Hippocampal formation (tissue), 2 donors: Measurements from ENCODE around the gene MFAP3.
"Not testable (repeated sequence)": the region's sequence is repeated elsewhere in the genome, so short reads cannot be mapped to it uniquely, and the experiment has no call there.

Source experiments
- DNase-seq, 2 donors: peaks; one replicate each; lab custom pipeline; 2025; lab: John Stamatoyannopoulos, UW

MFAP3 gene

DNA sequence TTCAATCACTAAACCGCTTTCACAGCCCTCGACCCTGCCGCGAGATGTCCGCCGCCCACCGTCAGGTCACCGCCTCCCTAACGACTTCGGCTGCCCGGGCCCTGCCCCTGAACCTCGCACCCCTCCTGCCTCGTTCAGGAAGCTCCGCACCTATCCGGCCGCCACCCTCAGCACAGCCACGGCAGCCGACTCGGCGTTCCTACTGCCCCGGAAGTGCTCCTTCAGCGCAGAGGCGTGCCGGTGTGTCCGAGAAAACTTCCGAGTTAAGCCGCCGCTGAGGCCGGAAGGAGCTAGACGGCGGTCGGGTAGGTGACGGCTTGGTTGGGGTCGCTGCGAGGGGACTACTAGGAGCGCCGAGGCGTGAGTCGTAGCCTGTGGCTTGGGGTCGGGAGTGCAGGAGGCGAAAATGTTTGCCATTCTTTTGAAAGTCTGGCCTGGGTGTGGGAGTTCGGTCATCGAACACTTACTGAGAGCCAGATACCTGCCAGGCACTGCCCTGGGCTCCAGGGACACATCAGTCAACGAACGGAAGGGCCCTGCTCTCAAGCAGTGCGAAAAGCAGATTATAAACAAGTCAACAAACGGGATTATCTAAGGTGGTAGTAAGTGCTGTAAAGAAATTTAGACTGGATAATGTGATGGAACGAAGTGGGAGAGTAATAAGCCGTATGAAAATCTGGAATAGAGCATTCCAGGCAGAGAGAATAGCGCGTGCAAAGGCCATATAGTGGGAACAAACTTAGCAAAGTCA lies at the start of gene MFAP3, which contains the start of gene FAM114A2:
TSS of gene MFAP3 (plus strand) at position 261 of the 751 bp plus-strand sequence. CDS start 10,756 bp downstream, outside the sequence.
TSS of gene FAM114A2 (minus strand) at position 204 of the 751 bp plus-strand sequence. CDS start 3,957 bp downstream, outside the sequence.
- peak; percentile 67 to 75 for DNase-seq

DNA sequence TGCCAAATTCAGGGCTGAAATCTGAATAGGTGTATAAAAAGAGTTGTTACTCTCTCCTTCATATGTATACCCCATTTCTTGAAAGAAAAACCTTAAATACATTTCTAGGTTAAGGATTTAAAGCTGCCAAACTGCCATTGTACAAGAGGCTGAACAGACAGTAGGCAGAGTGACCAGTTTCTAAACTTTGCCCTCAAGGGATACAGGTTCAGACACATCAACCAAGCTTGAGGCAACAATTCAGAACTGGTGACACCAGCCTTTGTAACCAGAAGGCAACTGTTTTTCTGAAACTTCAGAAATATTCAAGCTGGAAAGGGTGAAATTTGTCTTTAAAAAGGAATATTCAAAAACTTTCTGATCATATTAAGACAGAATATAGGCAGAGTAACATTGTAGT lies 47.6 kb upstream of the MFAP3 start:
- DNase-seq = no peak

DNA sequence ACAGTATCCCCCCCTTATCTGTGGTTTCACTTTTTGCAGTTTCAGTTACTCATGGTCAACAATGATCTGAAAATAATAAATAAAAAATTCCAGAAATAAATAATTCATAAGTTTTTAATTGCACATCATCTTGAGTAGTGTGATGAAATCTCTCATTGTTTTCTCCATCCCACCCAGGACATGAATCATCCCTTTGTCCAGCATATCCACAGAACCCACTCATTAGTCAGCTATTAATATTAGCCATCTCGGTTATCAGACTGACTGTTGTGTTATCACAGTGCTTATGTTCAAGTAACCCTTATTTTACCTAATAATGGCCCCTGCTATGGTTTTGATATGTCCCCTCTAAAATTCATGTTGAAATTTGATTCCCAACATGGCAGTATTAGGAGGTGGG lies 40.8 kb upstream of the MFAP3 start:
- no peak for DNase-seq

DNA sequence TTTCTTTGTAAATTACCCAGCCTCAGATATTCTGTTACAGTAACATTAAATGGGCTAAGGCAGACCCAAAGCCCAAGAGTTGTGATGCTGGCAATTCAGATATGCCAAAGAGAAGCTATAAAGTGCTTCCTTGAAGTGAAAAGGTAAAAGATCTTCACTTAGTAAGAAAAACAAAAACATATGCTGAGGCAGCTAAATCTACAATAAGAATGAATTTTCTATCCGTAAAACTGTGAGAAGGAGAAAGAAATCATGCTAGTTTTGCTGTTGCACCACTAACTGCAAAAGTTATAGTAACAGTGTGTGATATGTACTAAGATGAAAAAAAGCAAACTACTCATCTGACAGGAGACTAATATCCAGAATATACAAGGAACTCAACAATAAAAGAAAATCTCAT lies 40.0 kb upstream of the MFAP3 start:
- DNase-seq = no peak

DNA sequence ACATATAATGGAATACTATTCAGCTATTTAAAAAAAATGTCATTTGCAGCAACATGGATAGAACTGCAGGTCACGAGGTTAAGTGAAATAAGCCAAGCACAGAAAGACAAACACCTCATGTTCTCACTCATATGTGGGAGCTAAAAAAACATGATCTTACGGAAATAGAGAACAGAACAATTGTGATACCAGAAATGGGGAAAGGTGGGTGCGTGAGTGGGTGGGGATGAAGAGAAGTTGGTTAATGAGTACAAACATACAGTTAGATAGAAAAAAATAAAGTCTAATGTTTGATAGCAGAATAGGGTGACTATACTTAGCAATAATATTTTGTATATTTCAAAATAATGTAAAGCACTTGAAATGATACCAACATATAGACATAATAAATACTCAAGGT lies 38.8 kb upstream of the MFAP3 start:
- DNase-seq = no peak

DNA sequence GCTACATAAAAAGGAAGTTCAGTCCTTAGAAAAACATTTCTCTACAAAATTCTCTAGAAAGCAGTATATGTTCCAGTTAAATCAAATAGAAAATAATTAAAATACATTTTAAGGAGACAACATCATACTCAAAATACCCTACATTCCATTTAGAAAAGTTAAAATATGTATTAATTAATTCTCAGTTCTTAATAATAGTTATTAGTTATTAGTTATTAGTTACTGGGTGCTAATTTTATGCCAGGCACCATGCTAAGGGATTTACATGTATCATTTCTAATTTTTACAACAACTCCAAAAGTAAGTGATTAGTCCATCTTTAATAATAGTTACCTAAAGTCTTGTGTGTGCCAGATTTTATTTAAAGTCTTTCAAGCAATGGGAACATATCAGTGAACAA lies 38.1 kb upstream of the MFAP3 start:
- no peak for DNase-seq

DNA sequence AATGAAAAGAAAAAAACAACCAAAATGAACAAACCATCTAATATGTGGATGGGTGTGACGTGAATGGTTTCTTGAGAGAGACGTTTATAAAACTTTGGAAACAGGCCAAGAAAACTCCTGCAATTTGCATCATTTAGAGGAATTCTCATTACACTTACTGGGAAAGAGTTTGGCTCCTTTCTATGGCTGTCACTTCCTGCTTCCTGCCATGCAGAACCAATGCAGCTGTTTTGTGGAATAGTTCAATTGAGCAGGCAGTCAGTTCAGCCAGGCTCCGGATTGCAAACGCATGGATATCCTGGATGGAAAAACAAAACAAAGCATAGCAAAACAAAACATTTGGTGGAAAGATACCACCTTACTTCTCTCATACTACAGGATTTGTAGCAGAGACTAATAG lies 36.7 kb upstream of the MFAP3 start:
- DNase-seq = no peak

DNA sequence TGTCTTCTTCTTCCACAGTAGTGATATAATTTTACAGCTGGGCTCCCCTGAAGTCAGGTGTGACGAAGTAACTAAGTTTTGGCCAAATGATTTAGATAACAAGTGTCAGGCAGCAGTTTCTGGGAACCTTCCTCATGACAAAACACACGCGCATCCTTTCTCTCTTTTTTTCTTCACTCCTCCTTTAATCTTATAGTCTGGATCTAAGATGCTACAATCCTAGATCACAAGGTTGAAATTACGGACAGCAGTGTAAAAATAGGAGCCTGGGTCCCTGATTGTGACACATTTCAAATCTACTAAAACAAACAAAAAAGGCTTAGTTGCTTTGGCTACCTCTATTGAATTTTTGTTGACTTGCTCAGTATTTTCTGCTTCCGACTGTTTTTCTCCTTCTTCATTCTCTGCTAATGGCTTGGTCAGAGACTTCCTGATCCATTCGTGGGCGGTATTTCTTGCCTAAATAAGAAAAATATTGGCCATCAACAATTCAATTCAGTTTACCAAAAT lies 36.2 kb upstream of the MFAP3 start:
- no peak for DNase-seq

DNA sequence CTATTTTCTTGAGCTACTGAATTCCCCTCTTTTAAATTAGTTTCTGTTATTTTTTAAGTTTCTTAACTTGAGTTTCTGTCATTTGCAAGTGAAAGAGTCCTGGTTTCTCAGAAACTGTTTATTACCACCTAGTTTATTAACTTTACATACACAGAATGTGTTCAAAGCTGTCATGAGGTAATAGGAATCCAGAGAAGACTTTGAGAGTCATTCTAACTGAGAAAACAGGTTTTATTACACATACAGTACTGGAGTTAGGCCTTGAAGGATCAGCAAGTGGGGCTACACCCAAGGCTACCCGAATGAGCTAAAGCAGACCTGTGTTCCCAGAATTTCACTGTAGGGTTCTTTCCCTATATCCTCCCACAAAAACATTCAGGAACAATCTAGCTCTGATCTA lies 33.1 kb upstream of the MFAP3 start:
- no peak for DNase-seq

DNA sequence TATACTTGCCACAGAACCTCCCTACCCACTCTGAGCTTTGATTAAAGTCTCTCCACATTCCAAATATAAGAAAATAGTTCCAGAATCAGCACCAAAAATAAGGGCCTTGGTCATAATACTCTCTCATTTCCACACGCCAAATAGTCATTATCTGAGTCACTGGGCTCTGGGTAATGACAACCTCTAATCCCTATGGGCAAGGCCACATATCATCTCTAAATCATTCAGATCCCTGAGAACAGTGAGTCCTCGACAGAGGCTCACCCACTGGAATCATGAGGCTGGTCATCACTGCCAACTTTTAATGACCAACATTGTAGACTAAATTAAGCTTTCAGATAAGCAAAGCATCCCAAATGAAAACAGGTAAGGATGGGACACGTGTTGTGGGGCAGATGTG lies 28.1 kb upstream of the MFAP3 start:
- DNase-seq = no peak

DNA sequence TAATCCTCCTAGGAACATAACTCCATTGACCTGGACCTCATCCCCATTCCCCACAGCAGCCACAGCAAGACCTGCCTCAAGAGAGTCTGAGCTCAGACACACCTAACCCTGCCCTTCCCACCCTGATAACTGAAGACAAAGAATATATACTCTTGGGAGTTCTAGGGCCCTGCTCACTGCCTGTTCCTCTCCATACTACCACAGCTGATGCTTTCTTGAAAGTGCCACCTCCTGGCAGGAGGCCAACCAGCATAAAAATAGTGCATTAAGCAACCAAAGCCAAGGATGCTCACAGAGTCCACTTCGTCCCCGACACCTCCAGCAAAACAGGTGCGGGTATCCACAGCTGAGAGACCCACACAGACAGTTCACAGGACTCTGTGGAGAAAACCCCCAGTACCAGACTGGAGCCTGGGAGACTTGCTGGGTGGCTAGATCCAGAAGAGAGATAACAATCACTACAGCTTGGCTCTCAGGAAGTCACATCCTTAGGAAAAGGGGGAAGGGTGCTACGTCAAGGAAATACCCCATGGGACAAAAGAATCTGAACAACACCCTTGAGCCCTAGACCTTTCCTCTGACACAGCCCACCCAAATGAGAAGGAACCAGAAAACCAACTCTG lies 23.6 kb upstream of the MFAP3 start:
- no peak for DNase-seq

DNA sequence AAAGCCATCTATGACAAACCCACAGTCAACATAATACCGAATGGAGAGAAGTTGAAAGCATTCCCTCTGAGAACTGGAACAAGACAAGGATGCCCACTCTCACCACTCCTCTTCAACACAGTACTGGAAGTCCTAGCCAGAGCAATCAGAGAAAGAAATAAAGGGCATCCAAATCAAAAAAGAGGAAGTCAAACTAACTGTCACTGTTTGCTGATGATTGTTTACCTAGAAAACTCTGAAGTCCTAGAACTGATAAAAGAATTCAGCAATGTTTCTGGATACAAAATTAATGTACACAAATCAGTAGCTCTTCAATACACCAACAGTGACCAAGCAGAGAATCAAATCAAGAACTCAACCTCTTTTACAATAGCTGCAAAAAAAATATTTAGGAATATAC lies 19.8 kb upstream of the MFAP3 start:
- DNase-seq = not testable (repeated sequence)

DNA sequence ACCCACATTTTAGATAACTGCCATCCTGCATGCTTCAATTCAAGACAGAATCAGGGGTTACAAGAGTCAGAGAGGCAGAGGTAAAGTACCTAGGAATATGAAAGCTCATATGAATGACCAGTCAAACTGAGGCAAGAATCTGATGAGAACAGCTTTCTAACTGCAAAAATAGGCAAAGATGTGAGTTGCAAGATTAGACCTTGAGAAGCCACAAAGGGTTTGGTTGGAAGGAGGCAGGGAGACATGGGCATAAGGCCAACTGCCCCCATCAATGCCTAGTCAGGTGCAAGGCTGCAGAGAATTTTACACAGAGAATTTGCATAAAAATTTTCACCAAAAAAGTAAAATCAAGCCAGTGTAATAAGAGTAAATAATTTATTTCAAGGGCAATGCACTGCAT lies 12.8 kb upstream of the MFAP3 start:
- no peak for DNase-seq

DNA sequence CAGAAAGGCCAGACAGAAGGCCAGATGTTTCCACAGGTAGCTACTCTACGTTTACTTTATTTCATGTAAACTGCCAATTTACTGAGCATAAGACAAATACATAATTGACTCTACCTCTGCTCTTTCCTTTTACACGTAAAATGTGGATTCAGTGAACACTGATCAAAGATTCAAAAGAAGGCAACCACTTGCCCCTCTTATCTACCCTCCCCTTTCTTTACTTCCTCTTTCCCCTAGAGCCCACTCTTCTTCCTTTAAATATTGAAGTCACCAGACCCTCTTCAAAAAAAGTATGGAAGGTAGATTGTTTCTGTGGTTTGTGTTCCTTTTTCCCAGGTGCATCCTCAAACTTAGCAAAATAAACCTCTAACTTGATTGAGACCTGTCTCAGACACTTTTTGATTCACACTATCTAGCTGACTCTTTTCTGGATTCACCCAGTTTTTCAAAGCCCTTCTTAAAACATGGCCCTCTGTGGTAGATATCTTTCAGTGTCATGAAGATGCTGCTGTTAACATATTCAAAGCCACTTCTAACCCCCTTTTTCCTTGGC lies 6.8 kb upstream of the MFAP3 start:
- no peak for DNase-seq

DNA sequence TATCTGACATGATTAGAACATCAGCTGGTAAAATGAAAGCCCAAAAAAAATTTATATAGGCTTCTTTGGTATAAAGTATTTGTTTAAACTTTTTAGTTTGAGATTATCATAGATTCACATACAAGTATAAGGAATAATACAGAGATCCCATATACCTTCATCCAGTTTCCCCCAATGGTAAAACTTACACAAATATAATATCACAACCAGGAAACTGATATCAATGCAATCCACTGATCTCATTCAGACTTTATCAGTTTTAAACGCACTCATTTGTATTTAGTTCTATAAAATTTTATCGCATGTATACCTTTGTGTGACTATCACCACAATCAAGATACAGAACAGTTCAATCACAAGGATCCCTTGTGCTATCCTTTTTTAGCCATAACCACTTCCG lies 3.8 kb upstream of the MFAP3 start:
- no peak for DNase-seq

DNA sequence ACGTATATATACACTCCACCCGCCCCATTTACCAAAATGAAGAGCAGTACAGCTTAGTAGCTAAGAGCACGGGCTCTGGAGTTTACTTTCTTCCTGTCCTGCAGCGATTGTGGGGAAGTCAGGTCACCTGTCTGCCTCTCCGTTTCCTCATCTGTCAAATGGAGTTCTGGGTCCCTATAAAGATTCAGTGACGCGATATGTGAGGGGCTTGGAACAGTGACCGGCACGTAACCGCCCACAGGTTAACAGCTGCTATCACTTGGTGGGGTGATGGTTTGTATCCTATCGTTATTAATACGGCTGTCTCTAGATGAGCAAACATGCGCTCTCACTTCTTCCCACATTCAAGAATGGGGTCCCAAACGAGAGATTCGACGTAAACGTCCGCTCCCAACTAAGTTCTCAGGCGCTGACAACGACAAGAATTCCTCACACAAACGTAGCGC lies 483 bp upstream of the MFAP3 start:
- no peak for DNase-seq

DNA sequence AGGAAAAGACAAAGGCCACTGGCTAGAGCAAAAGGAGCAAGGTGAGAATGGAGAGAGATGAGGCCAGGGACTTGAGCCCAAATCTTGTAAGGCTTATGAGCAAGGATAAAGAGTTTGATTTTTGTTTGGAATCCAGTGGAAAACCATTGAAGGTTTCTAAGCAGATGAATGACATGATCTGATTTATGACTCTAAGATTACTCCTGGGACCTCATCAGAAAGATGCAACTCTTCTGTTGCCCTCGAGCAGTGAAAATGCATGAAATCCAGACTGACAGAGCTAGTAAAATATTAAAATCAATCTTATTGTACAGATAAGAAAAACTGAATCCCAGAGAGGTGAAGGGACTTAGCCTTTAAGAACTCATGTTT lies 677 bp downstream of the MFAP3 start:
- no peak for DNase-seq

DNA sequence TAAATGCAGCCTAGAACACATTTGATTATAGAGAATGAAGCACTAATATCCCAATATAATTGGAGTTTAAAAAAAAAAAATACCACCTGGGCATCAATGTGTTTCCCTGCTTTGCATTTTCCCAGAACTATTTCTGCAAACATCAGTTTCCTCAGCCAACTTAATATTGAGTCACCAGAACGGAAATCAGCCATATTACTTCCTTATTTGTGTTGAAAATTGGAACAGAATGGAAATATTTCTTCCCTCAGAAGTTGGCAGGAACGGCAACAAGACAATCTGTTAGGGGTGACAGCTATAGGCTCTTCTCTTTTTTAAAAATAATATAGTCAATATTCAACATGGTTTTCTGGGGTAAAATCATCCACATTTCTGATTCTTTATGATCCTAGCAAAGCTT lies 4.0 kb downstream of the MFAP3 start:
- no peak for DNase-seq

DNA sequence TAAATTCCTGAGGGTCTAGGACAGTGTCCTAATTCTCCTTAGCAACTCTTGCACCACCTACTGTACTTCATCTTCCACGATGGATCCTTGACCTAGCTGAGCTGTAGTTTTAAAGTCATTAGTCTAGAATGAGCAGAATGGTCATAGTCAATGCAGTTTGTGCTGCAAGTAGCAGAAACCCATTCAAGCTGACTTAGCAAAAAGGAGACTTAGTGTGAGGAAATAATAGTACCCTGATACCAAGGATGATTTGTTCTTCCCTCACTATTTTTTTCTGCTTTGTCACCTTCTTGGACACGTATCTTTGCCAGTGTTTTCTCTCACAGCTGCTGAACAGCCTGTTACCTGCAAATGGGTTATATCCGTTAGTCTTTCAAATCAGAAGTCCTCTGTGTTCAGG lies 5.3 kb downstream of the MFAP3 start:
- DNase-seq = no peak

DNA sequence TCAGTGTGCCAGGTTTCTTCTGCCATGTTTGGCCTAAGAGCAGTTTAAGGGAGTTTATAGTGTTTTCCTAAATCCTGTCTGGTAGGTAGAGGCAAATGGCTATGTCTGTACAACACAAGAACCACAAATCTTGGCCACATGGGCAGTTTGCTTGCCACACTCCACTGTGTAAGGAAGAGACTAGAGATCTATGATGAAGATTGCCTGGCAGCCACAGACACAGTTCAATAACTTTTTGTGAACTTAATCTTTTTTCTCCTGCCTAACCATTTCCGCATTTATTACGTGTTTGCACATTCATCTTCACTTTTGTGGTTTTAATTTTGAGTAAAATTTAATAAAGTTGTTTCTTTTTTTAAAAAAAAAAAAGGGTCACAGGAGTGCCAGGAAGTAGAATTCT lies 5.8 kb downstream of the MFAP3 start:
- no peak for DNase-seq

DNA sequence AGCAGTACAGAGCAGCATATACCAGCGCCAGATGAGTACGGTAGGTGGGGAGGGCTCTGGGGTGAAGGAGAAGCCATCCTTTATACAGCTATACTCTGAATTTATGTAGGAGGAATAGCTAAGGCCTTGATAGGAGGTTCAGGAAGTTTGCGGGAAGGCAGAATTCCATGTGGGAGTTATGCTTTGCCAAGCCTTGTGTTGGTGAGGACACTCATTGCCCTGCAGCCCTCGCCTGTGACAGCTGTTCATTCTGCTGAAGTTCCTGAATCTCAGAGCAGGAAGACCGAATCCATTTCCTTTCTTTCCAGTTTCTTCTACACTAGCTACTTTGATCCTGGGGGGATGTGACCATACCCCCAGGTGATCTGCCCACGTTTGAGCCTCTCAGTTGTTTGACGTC lies 7.7 kb downstream of the MFAP3 start:
- no peak for DNase-seq

DNA sequence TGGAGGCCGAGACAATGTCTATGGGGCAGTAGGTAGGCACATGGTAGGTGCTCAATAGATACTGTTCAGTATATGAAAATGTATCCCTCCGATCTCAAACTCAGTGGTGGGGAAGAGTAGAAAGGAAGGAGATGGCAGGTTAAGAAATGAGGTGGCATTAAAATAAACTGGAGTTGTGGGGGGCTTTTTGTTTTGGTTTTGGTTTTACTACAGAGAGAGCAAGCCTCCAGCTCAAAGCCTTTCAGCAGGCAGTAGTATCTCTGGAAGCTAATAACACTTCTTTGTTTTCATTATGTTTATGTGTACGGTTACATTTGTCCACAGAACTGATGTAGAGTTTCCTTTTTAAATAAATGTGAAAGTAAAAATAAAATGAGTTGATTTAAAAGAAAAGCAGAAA lies 8.6 kb downstream of the MFAP3 start:
- no peak for DNase-seq

DNA sequence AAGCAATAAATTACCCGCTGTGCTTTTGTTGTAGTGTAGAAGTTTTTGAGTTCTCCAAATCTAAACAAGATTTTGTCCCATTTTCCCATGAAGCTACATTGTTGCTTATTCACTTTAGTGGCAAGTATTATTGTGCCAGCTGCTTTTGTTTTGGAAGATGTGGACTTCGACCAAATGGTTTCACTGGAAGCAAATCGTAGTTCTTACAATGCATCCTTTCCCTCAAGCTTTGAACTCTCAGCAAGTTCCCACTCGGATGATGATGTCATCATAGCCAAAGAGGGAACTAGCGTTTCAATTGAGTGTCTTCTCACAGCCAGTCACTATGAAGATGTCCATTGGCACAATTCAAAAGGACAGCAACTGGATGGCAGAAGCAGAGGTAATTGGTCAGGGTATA lies 10.9 kb downstream of the MFAP3 start:
- peak in 1 of 2 donors; percentile 20 for DNase-seq
